A549 treated with ZK216348 at 1 μM for 4 hours (cell line): Measurements from ENCODE around the gene IGFN1. TPM values are rescaled to one million over a fixed set of nuclear protein-coding genes. Genes with fewer than 3 reads are reported as not detected.

Experiments
- total RNA-seq: library from RNA; stranded (reverse); fragments of 200-300 nt; extraction: Qiagen RNA extraction; gene quantifications from 5 replicates; pipeline ENCODE4 v1.2.3, GENCODE V29; 2022; ENCODE audit warnings: low read depth

IGFN1 gene
- 0.32 to 1.4 TPM (median 0.82 TPM) in 5 replicates for total RNA-seq

DNA sequence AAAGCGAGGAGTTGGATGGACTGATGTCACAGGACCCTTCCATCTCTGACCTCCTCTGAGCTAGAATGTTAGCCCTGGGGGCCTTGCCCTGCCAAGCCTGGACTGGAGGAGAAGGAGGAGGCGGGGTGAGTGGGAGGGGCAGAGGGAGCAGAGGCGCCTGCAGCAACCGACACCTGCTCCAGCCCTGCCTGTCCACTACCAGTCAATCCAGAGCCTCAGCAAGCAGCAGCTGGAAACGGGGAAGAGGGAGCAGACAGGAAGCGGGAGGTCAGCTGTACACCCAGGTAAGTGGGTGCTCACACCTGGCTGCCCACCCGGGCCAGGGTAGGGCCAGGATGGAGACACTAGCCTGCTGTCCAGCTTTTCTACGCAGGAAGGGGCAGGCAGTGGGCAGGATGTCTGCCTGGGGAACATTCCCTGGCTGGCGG, at the start of gene IGFN1:
Gene IGFN1, plus strand, starts transcription at position 201 of the 428 bp plus-strand sequence. CDS start 2,470 bp downstream, outside the sequence.

DNA sequence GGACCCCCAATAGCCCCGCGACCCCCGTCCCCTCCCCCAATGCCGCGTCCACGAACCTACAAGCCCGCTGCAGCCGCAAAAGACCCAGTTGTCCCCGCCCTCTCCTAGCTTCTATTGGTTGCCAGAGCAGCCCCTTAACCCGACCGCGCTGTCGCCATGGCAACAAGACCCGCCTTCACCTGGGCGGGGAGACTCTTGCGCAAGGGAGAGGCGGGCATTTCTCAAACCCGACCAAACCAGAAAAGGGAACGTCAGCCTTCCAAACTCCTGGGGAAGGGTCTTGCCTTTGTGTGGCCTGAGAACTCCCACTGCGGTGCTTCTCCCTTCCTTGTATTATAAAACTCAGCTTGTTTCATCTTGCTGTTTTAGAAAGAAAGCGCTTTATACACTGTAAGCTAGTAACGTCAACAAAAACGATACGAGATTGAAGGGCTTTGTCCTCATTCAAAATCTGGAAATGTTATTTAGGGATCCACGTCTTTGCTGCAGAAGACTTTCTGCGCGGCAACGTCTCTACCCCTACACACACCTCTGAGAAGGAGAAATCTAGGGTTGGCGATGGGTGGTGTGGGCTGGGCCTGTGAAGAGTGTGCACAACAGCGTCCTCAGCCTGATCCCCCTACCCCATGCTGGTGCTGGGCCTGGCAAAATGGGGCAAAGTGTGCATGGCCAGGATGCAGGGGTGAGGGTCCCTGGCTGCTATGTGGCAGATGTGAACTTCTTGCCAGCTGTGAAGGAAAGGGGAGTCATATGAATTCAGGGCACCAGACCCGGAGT, 36.0 kb upstream of the IGFN1 start, which contains the start of gene TMEM9:
Gene TMEM9, minus strand, starts transcription at position 86 of the 777 bp plus-strand sequence. CDS start 551 bp downstream, outside the sequence.

Other genes starting within 250 kb of the IGFN1 start
- gene KIF21B, start 167.1 kb upstream of the IGFN1 start, total RNA-seq, result 1.3 to 3.0 TPM (median 2.3 TPM) in 5 replicates
- gene CACNA1S, start 78.4 kb upstream of the IGFN1 start, total RNA-seq, result not detected in 5 replicates
- 0.11 to 0.27 TPM (median 0.23 TPM) in 3 of 5 replicates, not detected in the others for gene ASCL5, start 63.6 kb upstream of the IGFN1 start, total RNA-seq
- 61.7 to 89.1 TPM (median 84.3 TPM) in 5 replicates for gene TMEM9, start 36.4 kb upstream of the IGFN1 start, total RNA-seq
- 0.04 TPM in 1 of 5 replicates, not detected in the others for gene PKP1, start 92.7 kb downstream of the IGFN1 start, total RNA-seq
- gene TNNT2, start 186.9 kb downstream of the IGFN1 start, total RNA-seq, result 0.34 TPM in 1 of 5 replicates, not detected in the others
- gene LAD1, start 208.5 kb downstream of the IGFN1 start, total RNA-seq, result 0.75 to 1.1 TPM (median 0.96 TPM) in 5 replicates
- gene TNNI1, start 230.9 kb downstream of the IGFN1 start, total RNA-seq, result not detected in 5 replicates